ENCODE results near the gene RIC1.

The RIC1 gene

DNA sequence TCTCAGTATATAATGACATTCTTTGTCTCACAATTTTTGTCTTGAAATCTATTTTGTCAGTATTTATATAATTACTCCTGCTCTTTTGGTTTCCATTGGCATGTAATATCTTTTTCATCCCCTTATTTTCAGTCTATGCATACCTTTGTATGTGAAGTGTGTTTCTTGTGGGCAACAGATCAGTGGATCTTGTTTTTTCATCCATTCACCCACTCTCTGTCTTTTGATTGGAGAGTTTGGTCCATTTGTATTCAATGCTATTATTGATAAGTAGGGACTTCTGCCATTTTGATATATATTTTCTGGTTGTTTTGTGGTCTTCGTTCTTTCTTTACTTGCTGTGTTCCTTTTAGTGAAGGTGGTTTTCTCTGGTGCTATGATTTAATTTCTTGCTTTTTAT lies 10.9 kb downstream of the RIC1 start:
- CTCF ChIA-PET, result no interaction called here
- no peak for DNase-seq (ENCODE audit: extremely low spot score)

GRCh38 chr9:5642170-5642569 lies 13.3 kb downstream of the RIC1 start:
- ChIA-PET CTCF (no interaction called here), POLR2A (no interaction called here)
- DNase-seq (ENCODE audit: extremely low spot score), result no peak
- no peak for TF ChIP-seq BHLHE40 (IDR thresholded peaks at IDR 0.05; ENCODE audit: borderline replicate concordance)
- TF ChIP-seq HDGF (IDR thresholded peaks at IDR 0.05; ENCODE audit: borderline replicate concordance), result no peak
- TF ChIP-seq SP1 (IDR thresholded peaks at IDR 0.05), result no peak
- no peak for TF ChIP-seq ELF4 (IDR thresholded peaks at IDR 0.05)
- no peak for TF ChIP-seq FOXK2 (IDR thresholded peaks at IDR 0.05)
- no peak for TF ChIP-seq SUZ12 (IDR thresholded peaks at IDR 0.05)
- TF ChIP-seq ARNT (IDR thresholded peaks at IDR 0.05), result no peak
- TF ChIP-seq PKNOX1 (IDR thresholded peaks at IDR 0.05), result no peak
- no peak for TF ChIP-seq LEF1 (IDR thresholded peaks at IDR 0.05; ENCODE audit: borderline replicate concordance)
- no peak for TF ChIP-seq L3MBTL2 (conservative IDR thresholded peaks at IDR 0.05)
- TF ChIP-seq CTBP1 (IDR thresholded peaks at IDR 0.05; ENCODE audit: borderline replicate concordance), result no peak
- TF ChIP-seq FOXM1 (IDR thresholded peaks at IDR 0.05; ENCODE audit: borderline replicate concordance), result no peak
- TF ChIP-seq NFRKB (IDR thresholded peaks at IDR 0.05), result no peak
- no peak for TF ChIP-seq TARDBP (IDR thresholded peaks at IDR 0.05)
- no peak for TF ChIP-seq FOXA1 (IDR thresholded peaks at IDR 0.05)
- no peak for TF ChIP-seq ZNF384 (IDR thresholded peaks at IDR 0.05)

More for the DNA sequence above, 10.9 kb downstream of the RIC1 start:
- POLR2A ChIA-PET, result no interaction called here
- TF ChIP-seq FOXM1 (IDR thresholded peaks at IDR 0.05; ENCODE audit: borderline replicate concordance), result no peak
- TF ChIP-seq ARNT (IDR thresholded peaks at IDR 0.05), result no peak
- TF ChIP-seq CTBP1 (IDR thresholded peaks at IDR 0.05; ENCODE audit: borderline replicate concordance), result no peak
- no peak for TF ChIP-seq FOXA1 (IDR thresholded peaks at IDR 0.05)
- TF ChIP-seq ELF4 (IDR thresholded peaks at IDR 0.05), result no peak
- TF ChIP-seq HDGF (IDR thresholded peaks at IDR 0.05; ENCODE audit: borderline replicate concordance), result no peak
- TF ChIP-seq TARDBP (IDR thresholded peaks at IDR 0.05), result no peak
- TF ChIP-seq SUZ12 (IDR thresholded peaks at IDR 0.05), result no peak
- TF ChIP-seq L3MBTL2 (conservative IDR thresholded peaks at IDR 0.05), result no peak
- no peak for TF ChIP-seq LEF1 (IDR thresholded peaks at IDR 0.05; ENCODE audit: borderline replicate concordance)
- no peak for TF ChIP-seq NFRKB (IDR thresholded peaks at IDR 0.05)
- no peak for TF ChIP-seq FOXK2 (IDR thresholded peaks at IDR 0.05)
- TF ChIP-seq ZNF384 (IDR thresholded peaks at IDR 0.05), result no peak
- TF ChIP-seq BHLHE40 (IDR thresholded peaks at IDR 0.05; ENCODE audit: borderline replicate concordance), result no peak
- no peak for TF ChIP-seq PKNOX1 (IDR thresholded peaks at IDR 0.05)
- TF ChIP-seq SP1 (IDR thresholded peaks at IDR 0.05), result no peak

DNA sequence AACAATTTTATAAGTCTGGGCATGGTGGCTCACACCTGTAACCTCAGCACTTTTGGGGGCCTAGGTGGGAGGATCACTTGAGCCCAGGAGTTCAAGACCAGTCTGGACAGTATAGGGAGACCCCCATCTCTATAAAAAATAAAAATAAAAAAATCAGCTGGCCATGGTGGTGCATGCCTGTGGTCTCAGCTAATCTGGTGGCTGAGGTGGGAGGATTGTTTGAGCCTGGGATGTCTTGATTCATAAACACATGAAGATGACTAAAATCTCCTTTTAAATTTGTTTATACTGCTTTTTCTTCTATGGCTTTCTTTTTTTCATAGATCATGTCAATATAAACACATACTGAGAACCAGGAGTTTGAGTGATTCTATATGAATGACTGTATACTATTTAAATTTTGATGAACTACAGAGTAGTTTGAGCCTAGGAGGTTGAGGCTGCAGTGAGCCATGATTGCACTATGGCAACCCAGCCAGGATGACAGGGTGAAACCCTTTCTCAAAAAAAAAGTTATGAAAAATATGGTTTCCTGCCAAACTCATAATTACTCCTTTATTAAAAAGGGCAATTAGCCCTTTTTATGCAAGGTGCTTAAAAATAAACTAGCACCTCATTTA lies 14.2 kb downstream of the RIC1 start:
- DNase-seq (ENCODE audit: extremely low spot score), result no peak
- ChIA-PET CTCF (no interaction called here), POLR2A (no interaction called here)
- TF ChIP-seq PKNOX1 (IDR thresholded peaks at IDR 0.05) (no peak), SUZ12 (IDR thresholded peaks at IDR 0.05) (no peak), LEF1 (IDR thresholded peaks at IDR 0.05; ENCODE audit: borderline replicate concordance) (no peak), ZNF384 (IDR thresholded peaks at IDR 0.05) (no peak), BHLHE40 (IDR thresholded peaks at IDR 0.05; ENCODE audit: borderline replicate concordance) (no peak), SP1 (IDR thresholded peaks at IDR 0.05) (no peak), FOXK2 (IDR thresholded peaks at IDR 0.05) (no peak), HDGF (IDR thresholded peaks at IDR 0.05; ENCODE audit: borderline replicate concordance) (no peak), NFRKB (IDR thresholded peaks at IDR 0.05) (no peak), L3MBTL2 (conservative IDR thresholded peaks at IDR 0.05) (no peak), ARNT (IDR thresholded peaks at IDR 0.05) (no peak), ELF4 (IDR thresholded peaks at IDR 0.05) (no peak), FOXM1 (IDR thresholded peaks at IDR 0.05; ENCODE audit: borderline replicate concordance) (no peak), FOXA1 (IDR thresholded peaks at IDR 0.05) (no peak), TARDBP (IDR thresholded peaks at IDR 0.05) (no peak), CTBP1 (IDR thresholded peaks at IDR 0.05; ENCODE audit: borderline replicate concordance) (no peak)

DNA sequence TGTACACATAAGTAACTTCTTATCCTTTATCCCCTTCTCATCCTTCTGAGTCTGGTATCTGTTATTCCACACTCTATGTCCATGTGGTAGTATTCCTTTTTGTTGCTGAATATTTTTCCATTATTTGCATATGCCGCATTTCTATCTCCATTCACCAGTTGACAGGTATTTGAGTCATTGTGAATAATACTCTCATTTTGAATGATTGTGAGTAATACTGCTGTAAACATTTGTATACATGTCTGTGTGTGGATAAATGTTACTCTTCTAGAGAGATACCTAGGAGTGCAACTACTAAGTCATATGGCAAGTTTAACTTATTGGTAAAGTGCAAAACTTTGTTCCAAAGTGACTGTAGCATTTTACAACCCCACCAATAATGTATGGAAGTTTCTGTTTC lies 15.6 kb downstream of the RIC1 start:
- no peak for DNase-seq (ENCODE audit: extremely low spot score)
- POLR2A ChIA-PET, result no interaction called here
- TF ChIP-seq CTBP1 (IDR thresholded peaks at IDR 0.05; ENCODE audit: borderline replicate concordance), result no peak
- CTCF ChIA-PET, result no interaction called here

GRCh38 chr9:5646116-5646515 lies 17.2 kb downstream of the RIC1 start:
- ChIA-PET CTCF (no interaction called here), POLR2A (no interaction called here)
- DNase-seq (ENCODE audit: extremely low spot score), result no peak
- TF ChIP-seq TARDBP (IDR thresholded peaks at IDR 0.05) (no peak), SUZ12 (IDR thresholded peaks at IDR 0.05) (no peak), BHLHE40 (IDR thresholded peaks at IDR 0.05; ENCODE audit: borderline replicate concordance) (no peak), FOXM1 (IDR thresholded peaks at IDR 0.05; ENCODE audit: borderline replicate concordance) (no peak), LEF1 (IDR thresholded peaks at IDR 0.05; ENCODE audit: borderline replicate concordance) (no peak), NFRKB (IDR thresholded peaks at IDR 0.05) (no peak), FOXA1 (IDR thresholded peaks at IDR 0.05) (no peak), ELF4 (IDR thresholded peaks at IDR 0.05) (no peak), ARNT (IDR thresholded peaks at IDR 0.05) (no peak), ZNF384 (IDR thresholded peaks at IDR 0.05) (no peak), SP1 (IDR thresholded peaks at IDR 0.05) (no peak)

DNA sequence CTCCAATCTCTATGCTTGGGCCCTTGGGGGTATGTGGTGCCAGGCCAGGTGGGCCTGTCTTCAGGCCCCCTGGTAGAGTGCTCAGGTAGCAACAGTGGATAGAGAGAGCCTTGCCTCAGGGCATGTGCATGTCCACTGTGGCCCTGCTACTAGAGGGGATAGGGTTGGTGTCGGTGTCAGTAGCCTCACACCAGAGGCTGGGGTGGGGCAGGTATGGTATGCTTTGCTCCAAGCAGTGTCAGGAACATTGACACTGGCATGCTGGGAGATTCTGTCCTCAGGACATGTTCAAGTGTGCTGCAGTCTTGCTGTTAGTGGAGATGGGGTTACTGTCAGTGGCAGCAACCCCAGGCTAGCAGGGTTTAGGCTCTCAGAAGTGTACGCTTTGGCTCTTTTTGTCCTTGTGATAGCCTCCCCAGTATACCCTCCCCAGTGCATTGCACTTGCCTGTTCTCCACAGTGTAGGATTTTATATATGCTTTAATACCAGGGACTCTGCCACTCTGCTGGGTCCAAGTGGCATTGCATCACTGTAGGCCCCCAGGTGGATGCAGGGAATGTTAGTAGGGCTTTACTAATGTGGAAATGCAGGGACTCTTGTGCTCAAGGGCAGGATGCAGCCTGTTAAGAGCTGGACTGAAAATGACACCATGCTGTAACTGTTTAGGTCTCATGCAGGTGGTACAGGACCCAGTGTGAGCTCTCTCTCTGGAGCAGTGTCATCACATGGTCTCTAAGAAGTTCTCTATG lies 21.6 kb downstream of the RIC1 start:
- CTCF ChIA-PET, result no interaction called here
- no peak for DNase-seq (ENCODE audit: extremely low spot score)
- no peak for TF ChIP-seq TARDBP (IDR thresholded peaks at IDR 0.05)
- TF ChIP-seq BHLHE40 (IDR thresholded peaks at IDR 0.05; ENCODE audit: borderline replicate concordance), result no peak
- no peak for TF ChIP-seq NFRKB (IDR thresholded peaks at IDR 0.05)
- TF ChIP-seq PKNOX1 (IDR thresholded peaks at IDR 0.05), result no peak
- TF ChIP-seq ELF4 (IDR thresholded peaks at IDR 0.05), result no peak
- TF ChIP-seq HDGF (IDR thresholded peaks at IDR 0.05; ENCODE audit: borderline replicate concordance), result no peak
- TF ChIP-seq FOXA1 (IDR thresholded peaks at IDR 0.05), result no peak
- no peak for TF ChIP-seq SP1 (IDR thresholded peaks at IDR 0.05)
- no peak for TF ChIP-seq FOXM1 (IDR thresholded peaks at IDR 0.05; ENCODE audit: borderline replicate concordance)
- no peak for TF ChIP-seq ARNT (IDR thresholded peaks at IDR 0.05)
- no peak for TF ChIP-seq SUZ12 (IDR thresholded peaks at IDR 0.05)
- no peak for TF ChIP-seq CTBP1 (IDR thresholded peaks at IDR 0.05; ENCODE audit: borderline replicate concordance)
- TF ChIP-seq LEF1 (IDR thresholded peaks at IDR 0.05; ENCODE audit: borderline replicate concordance), result no peak
- no peak for TF ChIP-seq ZNF384 (IDR thresholded peaks at IDR 0.05)
- TF ChIP-seq FOXK2 (IDR thresholded peaks at IDR 0.05), result no peak
- TF ChIP-seq L3MBTL2 (conservative IDR thresholded peaks at IDR 0.05), result no peak
- POLR2A ChIA-PET, result no interaction called here

All from HEK293T (cell line).